Endothelial cell of umbilical vein (primary cell): Measurements from ENCODE around the gene SH3PXD2A. TPM values are rescaled to one million over a fixed set of nuclear protein-coding genes. Genes with fewer than 3 reads are reported as not detected.

Experiments
- BruUV-seq: library from RNA; stranded (reverse); fragments of 400-500 nt; replicated peaks from 2 replicates; lab custom pipeline; 2021; lab: Mats Ljungman, UMichigan
- CTCF ChIA-PET: fragments of 300-600, 350-600 bp; sonication (Branson Sonifier 250); formaldehyde crosslinking; loops from one replicate; lab custom pipeline; 2021; ENCODE audit warnings: antibody characterized with exemption, inconsistent platforms; lab: Charles Lee
- POLR2A ChIA-PET: fragments of 300-600, 350-600 bp; sonication (Branson Sonifier 250); formaldehyde crosslinking; loops from one replicate; lab custom pipeline; 2021; ENCODE audit warnings: antibody characterized with exemption, inconsistent platforms; lab: Charles Lee
- DNase-seq: peaks from one replicate; pipeline ENCODE4 v3.0.0-alpha.2; 2011; ENCODE audit warnings: low read depth, low spot score
- FAIRE-seq: peaks from 2 replicates; lab custom pipeline; 2011; peaks lifted over from hg19 to GRCh38; lab: Jason Lieb, UNC
- H2AFZ ChIP-seq: 2 replicates; pipeline ENCODE4 v1.6.0; 2012; ENCODE audit warnings: low read depth, low read length, control low read depth, inconsistent platforms
- H3K27ac ChIP-seq: 2 replicates; pipeline ENCODE4 v1.5.1; 2011; ENCODE audit warnings: low read depth, mild to moderate bottlenecking, control low read depth, low read length, moderate library complexity; ENCODE audit not compliant: insufficient read depth
- H3K27me3 ChIP-seq, 2 experiments: 2 replicates each; pipeline versions ENCODE4 v1.6.0 to v1.6.1; 2011; ENCODE audit warnings: low read length in 2 of 2, mixed read lengths in 1 of 2; ENCODE audit not compliant: control insufficient read depth in 2 of 2, insufficient read depth in 2 of 2
- H3K36me3 ChIP-seq, 2 experiments: 2 replicates in 1 of 2; 3 replicates in 1 of 2; pipeline ENCODE4 v1.5.1; 2011; ENCODE audit warnings: low read length in 2 of 2, mild to moderate bottlenecking in 1 of 2, moderate library complexity in 1 of 2; ENCODE audit not compliant: control insufficient read depth in 2 of 2, insufficient read depth in 2 of 2; ENCODE audit errors: extremely low read depth in 1 of 2
- H3K4me1 ChIP-seq: 3 replicates; pipeline ENCODE4 v1.5.1; 2011; ENCODE audit warnings: mild to moderate bottlenecking, low read length; ENCODE audit not compliant: control insufficient read depth, insufficient read depth; ENCODE audit errors: extremely low read depth
- H3K4me2 ChIP-seq: 2 replicates; pipeline ENCODE4 v1.6.1; 2011; ENCODE audit warnings: low read length, control low read depth, mixed read lengths; ENCODE audit not compliant: insufficient read depth
- H3K4me3 ChIP-seq, 3 experiments: fragments of 200-600 bp in 1 of 3; sonication (generic), shearing (Covaris generic) in 1 of 3; replicated peaks in 1 of 3; 2 replicates each; pipeline ENCODE4 v1.5.1; 2011 to 2016; ENCODE audit warnings: control low read depth in 3 of 3, low read length in 3 of 3, mild to moderate bottlenecking in 2 of 3, inconsistent platforms in 1 of 3, low read depth in 1 of 3, moderate library complexity in 1 of 3; ENCODE audit not compliant: insufficient read depth in 1 of 3
- H3K79me2 ChIP-seq: 2 replicates; pipeline ENCODE4 v1.6.0; 2012; ENCODE audit warnings: low read length, inconsistent platforms; ENCODE audit not compliant: control insufficient read depth, insufficient read depth
- H3K9ac ChIP-seq: replicated peaks from 2 replicates; pipeline ENCODE3; 2011; ENCODE audit warnings: low read length, control low read depth; ENCODE audit not compliant: insufficient read depth; ENCODE audit errors: extremely low read depth
- H3K9me1 ChIP-seq: replicated peaks from 3 replicates; pipeline ENCODE4 v1.6.0; 2011; ENCODE audit warnings: mild to moderate bottlenecking, low read length; ENCODE audit not compliant: control insufficient read depth, insufficient read depth; ENCODE audit errors: extremely low read depth
- H3K9me3 ChIP-seq: replicated peaks from 2 replicates; pipeline ENCODE4 v1.5.1; 2012; ENCODE audit warnings: low read length, inconsistent platforms; ENCODE audit not compliant: control insufficient read depth, insufficient read depth
- H4K20me1 ChIP-seq: replicated peaks from 2 replicates; pipeline ENCODE3; 2011; ENCODE audit warnings: mild to moderate bottlenecking, low read length; ENCODE audit not compliant: control insufficient read depth, insufficient read depth; ENCODE audit errors: extremely low read depth
- EZH2 ChIP-seq: IDR thresholded peaks from 2 replicates; pipeline ENCODE4 v1.6.1; 2012; ENCODE audit warnings: borderline replicate concordance, low read depth, mild to moderate bottlenecking, moderate library complexity, low read length, inconsistent platforms; ENCODE audit not compliant: severe bottlenecking
- FOS ChIP-seq: IDR thresholded peaks from 2 replicates; pipeline ENCODE4 v1.6.1; 2011; ENCODE audit warnings: mild to moderate bottlenecking, low read length, moderate library complexity, borderline replicate concordance; ENCODE audit not compliant: insufficient read depth
- GATA2 ChIP-seq: IDR thresholded peaks from 2 replicates; pipeline ENCODE4 v1.7.0; 2011; ENCODE audit warnings: low read depth, mild to moderate bottlenecking, moderate library complexity, mixed read lengths, low read length; ENCODE audit not compliant: insufficient read length, insufficient read depth
- JUN ChIP-seq: IDR thresholded peaks from 2 replicates; pipeline ENCODE4 v1.6.1; 2011; ENCODE audit warnings: borderline replicate concordance, low read depth; ENCODE audit not compliant: insufficient read length, insufficient read depth
- MYC ChIP-seq: IDR thresholded peaks from one replicate; pipeline ENCODE4 v1.6.1; 2011; ENCODE audit warnings: mild to moderate bottlenecking, low read depth, low read length
- POLR2A ChIP-seq: IDR thresholded peaks from 2 replicates; pipeline ENCODE4 v1.6.1; 2012; ENCODE audit warnings: low read depth, mild to moderate bottlenecking, control low read depth, low read length
- POLR2AphosphoS5 ChIP-seq: IDR thresholded peaks from 2 replicates; pipeline ENCODE4 v1.6.1; 2012; ENCODE audit warnings: low read depth, mild to moderate bottlenecking, control low read depth, low read length, moderate library complexity; ENCODE audit not compliant: insufficient read depth
- dilution Hi-C: fragments of 300-500 bp; cut with MboI; formaldehyde crosslinking; loops from one replicate; pipeline ENCODE4 v1.15.0; 2019; ENCODE audit warnings: low sequenced_read_pairs; ENCODE audit not compliant: extremely low pct_ligation_motif_present
- intact Hi-C: fragments of 100-400 bp; cut with micrococcal nuclease; formaldehyde crosslinking; loops from one replicate; pipeline ENCODE4 v1.10.0; 2022
- polyA plus RNA-seq, 4 experiments: library from polyadenylated mRNA; depleted of rRNA in 3 of 4; stranded (reverse) in 3 of 4; unstranded in 1 of 4; fragments of >200 nt; gene quantifications; 2 replicates each; pipeline versions ENCODE4 v1.2.1 to v1.2.3, GENCODE V29; 2011 to 2012; ENCODE audit warnings: missing spikeins in 1 of 4
- total RNA-seq: library from RNA; stranded (reverse); gene quantifications from 2 replicates; pipeline ENCODE4 v1.2.3, GENCODE V29; 2021
- TF ChIP-seq, protein P1 (sequence below): IDR thresholded peaks from 2 replicates; pipeline ENCODE4 v1.6.1; 2011; ENCODE audit not compliant: insufficient read depth, insufficient read length
- TF ChIP-seq, protein P2 (sequence below), 2 donors: IDR thresholded peaks; 1 replicate in 1 of 2; 2 replicates in 1 of 2; pipeline ENCODE4 v1.5.1; 2011; ENCODE audit warnings: low read length in 2 of 2, mild to moderate bottlenecking in 2 of 2, moderate library complexity in 2 of 2, control low read depth in 1 of 2, inconsistent platforms in 1 of 2, low read depth in 1 of 2; ENCODE audit not compliant: insufficient read depth in 1 of 2; ENCODE audit errors: extremely low read depth in 1 of 2

The SH3PXD2A gene
- total and polyA plus RNA-seq, 2 donors (not counting 3 experiments of a cell fraction or from before 2014, with no cell fraction given) = 1.4 to 5.1 TPM

DNA sequence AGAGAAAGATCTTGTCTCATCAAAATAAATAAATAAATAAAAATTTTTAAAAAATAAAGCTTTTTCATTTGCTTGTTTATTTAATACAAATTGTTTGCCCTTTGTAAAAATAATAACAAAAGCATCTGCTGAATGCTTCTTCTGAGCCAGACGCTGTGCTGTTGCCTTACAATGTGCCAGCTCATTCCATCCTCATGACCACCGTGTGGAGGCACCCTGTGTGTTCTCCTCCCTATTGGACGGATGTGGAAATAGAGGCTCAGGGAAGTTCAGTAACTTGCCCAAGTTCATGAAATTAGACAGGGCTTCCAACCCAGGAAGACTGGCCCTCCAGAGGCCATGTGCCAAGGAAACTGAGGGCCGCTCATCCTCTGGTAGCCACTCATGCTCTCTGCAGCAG, 120.6 kb downstream of the SH3PXD2A start:
- CTCF ChIA-PET = interaction anchor here (1.0 to 4.1 kb wide), 5 partner anchors 11 to 30 kb away, joined by 4 to 12 read pairs (median 9); no protein-coding TSS in a partner anchor
- dilution Hi-C loops = no loop called here
- POLR2A ChIA-PET = no interaction called here

More for the DNA sequence above, 120.6 kb downstream of the SH3PXD2A start:
- Histone ChIP-seq H3K9ac (no peak overlapping the region), H3K9me1 (no peaks in the 10 kb centered on the region), H3K4me3 (no peak overlapping the region), H4K20me1 (no peaks in the 10 kb centered on the region), H3K9me3 (no peaks in the 10 kb centered on the region), H3K36me3 (no peaks in the 10 kb centered on the region), H3K4me1 (peaks cover 21% of the 10 kb centered on the region), H2AFZ (no peak overlapping the region), H3K27ac (no peak overlapping the region), H3K27me3 (no peaks in the 10 kb centered on the region), H3K79me2 (no peaks in the 10 kb centered on the region), H3K4me2 (no peak overlapping the region)
- DNase-seq = no peak
- BruUV-seq = no TSS peak
- FAIRE-seq = no peak
- intact Hi-C loops = no loop called here
- no peak for TF ChIP-seq EZH2
- no peak for TF ChIP-seq JUN
- no peak for TF ChIP-seq POLR2A
- TF ChIP-seq, protein P1, sequence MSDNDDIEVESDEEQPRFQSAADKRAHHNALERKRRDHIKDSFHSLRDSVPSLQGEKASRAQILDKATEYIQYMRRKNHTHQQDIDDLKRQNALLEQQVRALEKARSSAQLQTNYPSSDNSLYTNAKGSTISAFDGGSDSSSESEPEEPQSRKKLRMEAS = no peak
- TF ChIP-seq GATA2 = no peak
- no peak for TF ChIP-seq FOS
- no peak for TF ChIP-seq MYC
- TF ChIP-seq, protein P2, sequence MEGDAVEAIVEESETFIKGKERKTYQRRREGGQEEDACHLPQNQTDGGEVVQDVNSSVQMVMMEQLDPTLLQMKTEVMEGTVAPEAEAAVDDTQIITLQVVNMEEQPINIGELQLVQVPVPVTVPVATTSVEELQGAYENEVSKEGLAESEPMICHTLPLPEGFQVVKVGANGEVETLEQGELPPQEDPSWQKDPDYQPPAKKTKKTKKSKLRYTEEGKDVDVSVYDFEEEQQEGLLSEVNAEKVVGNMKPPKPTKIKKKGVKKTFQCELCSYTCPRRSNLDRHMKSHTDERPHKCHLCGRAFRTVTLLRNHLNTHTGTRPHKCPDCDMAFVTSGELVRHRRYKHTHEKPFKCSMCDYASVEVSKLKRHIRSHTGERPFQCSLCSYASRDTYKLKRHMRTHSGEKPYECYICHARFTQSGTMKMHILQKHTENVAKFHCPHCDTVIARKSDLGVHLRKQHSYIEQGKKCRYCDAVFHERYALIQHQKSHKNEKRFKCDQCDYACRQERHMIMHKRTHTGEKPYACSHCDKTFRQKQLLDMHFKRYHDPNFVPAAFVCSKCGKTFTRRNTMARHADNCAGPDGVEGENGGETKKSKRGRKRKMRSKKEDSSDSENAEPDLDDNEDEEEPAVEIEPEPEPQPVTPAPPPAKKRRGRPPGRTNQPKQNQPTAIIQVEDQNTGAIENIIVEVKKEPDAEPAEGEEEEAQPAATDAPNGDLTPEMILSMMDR (IDR thresholded peaks at IDR 0.05; ENCODE audit: extremely low read depth in 1 of 2, insufficient read depth in 1 of 2, low read depth in 1 of 2, low read length in 2 of 2) = no peak
- no peak for TF ChIP-seq POLR2AphosphoS5
